HG03108 (cell line): ENCODE data around the gene CADPS2.
A peak's percentile ranks its signal among the peaks of the same experiment; 100 is the strongest.

Experiments
- ATAC-seq: cut with Tn5 transposase; IDR thresholded peaks from one replicate; pipeline ENCODE4 v1.9.1; 2021; ENCODE audit warnings: moderate library complexity; ENCODE audit not compliant: unreplicated experiment

The CADPS2 gene

GRCh38 chr7:122886357-122887081, at the start of gene CADPS2:
CADPS2 (minus strand) TSS chr7:122886460; CDS start chr7:122886337, 123 bp downstream.
- ATAC-seq, result peak; percentile 45

DNA sequence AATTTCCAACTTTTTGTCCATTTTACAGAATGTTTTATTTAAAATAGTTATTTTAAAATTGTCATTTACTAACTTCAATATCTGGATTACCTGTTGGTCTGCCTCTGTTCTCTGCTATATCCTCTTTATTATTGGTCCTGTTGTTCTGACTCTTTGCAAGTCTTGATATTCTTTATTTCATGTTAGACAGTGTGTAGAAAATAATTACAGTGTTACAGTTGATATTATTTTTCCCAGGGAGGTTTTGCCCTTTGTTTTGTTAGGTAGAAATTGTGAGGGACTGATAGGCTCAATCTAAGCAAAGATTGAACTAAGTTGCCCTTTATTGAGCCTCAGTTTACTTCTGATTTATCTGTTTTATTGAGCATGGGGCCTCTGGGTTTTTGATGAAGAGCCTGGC, 49.4 kb upstream of the CADPS2 start:
- ATAC-seq, result no peak

- no peak for ATAC-seq
These were observed 33.5 kb upstream of the CADPS2 start for GRCh38 chr7:122919643-122920181.

DNA sequence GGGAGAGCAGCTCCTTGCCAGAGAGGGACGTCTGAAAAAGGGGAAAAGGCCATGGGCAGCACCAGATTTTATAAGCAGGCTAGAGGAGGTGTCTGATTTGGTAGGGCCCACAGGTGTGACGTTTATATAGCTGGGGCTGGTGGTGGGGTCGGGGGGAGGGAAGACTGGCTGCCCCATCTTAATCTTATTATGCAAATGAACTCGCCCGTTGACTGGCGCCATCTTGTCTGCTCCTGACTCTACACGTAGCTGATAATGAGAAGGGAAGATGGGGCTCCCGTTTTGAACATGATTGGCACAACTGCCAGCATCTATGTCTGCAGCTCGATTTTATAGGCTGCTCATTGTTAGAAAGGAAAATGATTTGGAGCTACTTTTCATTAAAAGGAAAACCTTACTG, 28.6 kb upstream of the CADPS2 start:
- no peak for ATAC-seq

GRCh38 chr7:122913608-122914007, 27.3 kb upstream of the CADPS2 start:
- no peak for ATAC-seq

GRCh38 chr7:122902751-122903495, 16.7 kb upstream of the CADPS2 start:
- ATAC-seq, result no peak

DNA sequence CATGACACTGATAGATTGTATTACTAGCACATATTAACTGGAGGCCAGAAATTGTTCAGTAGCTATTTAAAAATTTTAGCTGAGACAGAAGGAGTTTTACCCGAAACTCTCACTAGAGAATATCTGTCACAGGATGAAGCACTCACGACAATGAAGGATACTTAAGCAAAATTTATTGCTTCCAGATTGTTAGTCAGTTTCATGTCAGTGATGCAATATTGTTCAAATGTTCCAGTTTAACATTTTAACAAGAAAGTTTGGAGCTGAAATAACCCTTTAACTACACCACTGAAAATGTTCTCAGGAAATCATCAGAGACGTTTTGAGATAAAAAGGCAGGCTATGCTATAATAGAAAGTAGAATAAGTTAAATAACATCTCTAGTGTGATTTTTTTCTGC, 15.0 kb upstream of the CADPS2 start:
- ATAC-seq, result no peak

- ATAC-seq, result no peak
These were observed 10.2 kb upstream of the CADPS2 start for GRCh38 chr7:122896509-122896908.

DNA sequence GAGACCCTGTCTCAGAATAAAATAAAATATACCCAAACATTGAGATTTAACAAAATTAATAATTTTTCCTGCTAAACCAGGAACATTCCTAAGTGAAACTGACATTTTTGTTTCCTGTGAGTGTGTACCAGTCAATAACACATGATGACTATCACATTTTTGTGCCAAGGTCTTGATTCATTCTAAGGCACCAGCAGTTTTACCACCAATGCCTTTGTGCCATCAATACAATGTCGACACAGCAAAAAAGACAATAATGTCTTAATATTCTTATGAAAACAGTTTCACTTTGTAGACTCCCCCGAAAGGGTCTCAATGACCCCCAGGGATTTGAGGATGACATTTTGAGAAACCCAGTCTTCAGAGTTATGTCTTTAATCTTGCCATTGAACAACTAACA, 7.2 kb upstream of the CADPS2 start:
- no peak for ATAC-seq

DNA sequence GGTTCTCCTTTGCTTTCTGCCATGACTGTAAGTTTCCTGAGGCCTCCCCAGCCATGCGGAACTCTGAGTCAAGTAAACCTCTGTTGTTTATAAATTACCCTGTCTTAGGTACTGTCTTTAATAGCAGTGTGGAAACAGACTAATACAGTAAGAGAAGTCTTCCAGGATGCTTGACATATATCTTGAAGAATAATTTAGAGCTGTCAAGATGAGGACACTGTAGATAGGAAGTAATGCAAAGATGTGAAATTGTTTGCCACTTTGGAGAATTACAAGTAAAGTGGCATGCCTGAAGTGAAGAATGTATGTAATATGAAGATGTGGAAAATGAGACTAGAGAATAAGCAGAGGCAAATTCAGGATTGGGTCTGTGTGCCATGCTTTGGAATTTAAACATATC, 2.9 kb upstream of the CADPS2 start:
- ATAC-seq, result no peak

GRCh38 chr7:122887848-122888247, 1.6 kb upstream of the CADPS2 start:
- no peak for ATAC-seq

GRCh38 chr7:122887198-122887597, 938 bp upstream of the CADPS2 start:
- no peak for ATAC-seq

DNA sequence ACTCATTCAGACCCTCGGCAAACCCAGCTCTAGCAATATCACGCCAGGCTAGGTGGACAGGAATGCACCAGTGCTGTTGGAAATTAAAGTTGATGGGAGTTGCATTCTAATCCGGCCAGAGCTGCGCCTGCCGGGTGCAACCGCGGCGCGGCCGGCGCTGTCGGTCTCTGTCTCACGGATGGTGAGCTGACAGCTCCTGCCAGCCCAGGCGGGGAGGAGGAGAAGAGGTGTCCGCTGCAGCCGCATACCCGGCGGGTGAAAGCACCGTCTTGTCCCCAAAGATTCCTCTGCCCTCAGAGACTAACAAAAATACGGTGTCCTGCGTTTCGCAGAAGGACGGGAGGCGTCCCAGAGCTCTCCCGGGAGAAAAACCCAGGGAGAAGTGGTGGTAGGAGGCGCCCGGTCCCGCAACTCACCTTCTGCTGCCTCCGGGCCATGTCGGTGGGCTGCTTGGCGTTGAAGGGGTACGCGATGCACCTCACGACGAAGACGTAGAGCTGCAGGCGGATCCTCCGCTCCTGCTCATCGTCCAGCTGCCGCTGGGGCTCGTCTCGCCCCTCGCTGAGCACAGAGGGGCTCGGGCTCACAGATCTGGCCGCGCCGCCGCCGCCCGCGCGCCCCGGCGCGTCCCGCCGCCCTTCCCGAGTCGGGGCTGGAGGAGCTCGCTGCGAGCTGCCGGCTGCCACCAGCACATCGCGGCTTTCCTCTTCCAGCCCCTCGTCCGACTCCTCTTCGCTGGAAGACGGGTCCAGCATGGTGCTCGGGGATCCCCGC, 490 bp downstream of the CADPS2 start:
- ATAC-seq, result peak; percentile 28

- no peak for ATAC-seq
These were observed 2.1 kb downstream of the CADPS2 start for GRCh38 chr7:122884186-122884585.

- ATAC-seq, result no peak
These were observed 3.1 kb downstream of the CADPS2 start for GRCh38 chr7:122883049-122883680.

- no peak for ATAC-seq
These were observed 4.9 kb downstream of the CADPS2 start for GRCh38 chr7:122881324-122881723.

GRCh38 chr7:122869260-122869659, 17.0 kb downstream of the CADPS2 start:
- ATAC-seq, result no peak

GRCh38 chr7:122867471-122867980, 18.7 kb downstream of the CADPS2 start:
- no peak for ATAC-seq

DNA sequence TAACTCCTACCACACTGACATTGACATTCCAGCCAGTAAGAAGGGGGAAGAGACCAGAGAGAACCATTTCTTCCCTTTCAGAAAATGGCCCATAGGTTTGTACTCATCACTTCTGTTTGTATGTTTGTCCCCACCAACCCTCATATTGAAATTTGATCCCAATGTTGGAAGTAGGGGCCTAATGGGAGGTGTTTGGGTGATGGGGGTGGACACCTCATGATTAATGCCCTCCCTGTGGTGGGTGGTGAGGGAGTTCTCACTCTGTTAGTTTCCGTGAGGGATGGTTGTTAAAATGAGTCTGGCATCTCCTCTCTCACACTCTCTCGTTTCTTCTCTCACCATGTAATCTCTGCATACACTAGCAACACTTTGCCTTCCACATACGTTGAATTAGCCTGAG, 21.4 kb downstream of the CADPS2 start:
- no peak for ATAC-seq

GRCh38 chr7:122864016-122864415, 22.2 kb downstream of the CADPS2 start:
- ATAC-seq, result no peak

- ATAC-seq, result no peak
These were observed 27.9 kb downstream of the CADPS2 start for GRCh38 chr7:122858320-122858719.
